Left forelimb (tissue), 1 donor: ENCODE measurements around the gene PRKN.

Experiments
- DNase-seq: peaks from one replicate; pipeline ENCODE4 v3.0.0-alpha.2; 2018; ENCODE audit warnings: low spot score

Gene PRKN

DNA sequence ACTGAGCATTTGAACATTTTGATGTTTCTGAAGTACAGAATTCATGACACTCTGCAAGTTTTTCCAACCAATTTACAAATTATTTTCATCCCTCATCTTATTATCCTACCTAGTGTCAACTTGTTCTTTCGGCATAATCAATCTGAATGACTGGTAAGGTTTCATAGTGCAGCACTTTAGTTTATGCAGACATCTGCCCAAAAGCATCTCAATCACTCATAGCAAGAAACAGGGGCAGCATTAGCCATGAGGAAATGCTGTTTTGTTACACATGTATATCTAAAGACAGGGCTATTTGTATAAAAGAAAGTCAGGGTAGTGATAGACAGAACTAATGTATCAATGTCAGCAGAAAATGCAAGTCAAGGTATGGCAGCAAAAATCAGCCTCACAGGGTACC lies 1075.6 kb downstream of the PRKN start:
- no peak for DNase-seq

DNA sequence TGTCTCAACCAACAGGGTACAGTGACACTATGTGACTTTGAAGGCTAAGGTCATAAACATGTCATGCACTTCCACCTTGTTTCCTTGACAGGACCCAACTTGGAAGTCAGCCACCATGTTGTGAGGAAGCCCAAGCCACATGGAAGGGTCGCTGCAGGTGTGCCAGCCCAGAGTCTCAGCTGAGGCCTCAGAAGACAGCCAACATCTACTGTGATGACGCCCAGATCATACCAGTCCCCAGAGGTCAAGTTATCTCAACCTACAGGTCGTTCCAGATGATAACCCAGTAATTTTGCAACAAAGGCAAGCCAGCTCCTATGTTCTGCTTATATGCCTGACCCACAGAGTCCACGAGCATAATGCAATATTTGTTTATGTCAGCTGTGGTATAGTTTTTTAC lies 1077.7 kb downstream of the PRKN start:
- DNase-seq = no peak

DNA sequence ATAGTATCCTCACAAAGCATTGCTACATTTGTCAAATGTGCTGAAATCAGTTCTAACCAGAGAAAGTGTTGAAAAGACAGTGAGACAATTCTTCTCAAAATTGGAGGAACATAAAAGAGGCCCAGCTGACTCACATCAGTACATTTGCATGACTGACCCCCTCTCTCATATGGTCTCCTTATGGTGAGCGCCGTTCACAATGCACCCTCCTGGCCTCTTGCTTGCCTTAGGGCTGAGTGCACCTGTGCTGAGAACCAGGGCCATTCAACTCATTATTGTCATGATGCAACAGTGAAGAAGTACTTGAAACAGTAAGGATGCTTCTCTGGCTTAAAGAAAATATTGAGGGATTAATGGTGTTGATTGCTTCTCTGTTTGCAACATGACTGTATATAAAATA lies 1078.5 kb downstream of the PRKN start:
- DNase-seq = no peak

DNA sequence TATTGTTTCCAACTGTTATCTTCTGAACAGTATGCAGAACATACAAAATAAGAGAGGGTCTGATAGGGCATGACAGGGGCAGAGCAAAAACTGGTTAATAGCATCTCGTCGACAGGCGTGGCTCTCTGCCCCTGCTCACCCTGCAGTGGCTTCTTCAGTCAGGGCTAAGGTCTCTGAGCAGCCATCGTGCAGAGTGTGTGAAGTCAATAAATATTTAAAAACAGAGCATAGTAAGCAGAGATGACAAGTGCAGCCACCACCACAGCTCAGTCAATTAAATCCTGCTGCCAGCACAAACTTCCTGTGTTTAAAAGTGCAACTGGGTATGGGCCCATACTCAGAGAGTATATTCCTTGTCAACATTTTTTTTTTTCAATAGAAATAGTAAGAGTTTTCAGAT lies 1080.3 kb downstream of the PRKN start:
- DNase-seq = no peak

DNA sequence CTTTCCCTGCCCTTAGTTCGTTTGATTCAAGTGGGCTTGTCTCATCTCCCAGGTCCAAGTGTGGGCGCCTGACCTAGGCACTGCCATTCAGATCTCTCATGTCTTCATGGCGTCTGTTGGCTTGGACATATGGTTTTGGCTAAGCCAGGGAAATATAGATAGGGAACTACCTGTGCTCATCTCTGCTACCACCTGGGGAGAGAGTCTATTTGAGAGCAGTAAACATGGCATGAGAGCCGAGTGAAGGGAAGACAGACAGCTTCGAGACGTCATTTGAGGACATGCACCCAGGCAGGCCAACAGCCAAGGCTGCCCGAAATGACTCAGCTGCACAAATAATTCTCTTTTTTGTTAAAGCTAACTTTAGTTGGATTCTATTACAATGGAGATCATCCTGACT lies 1083.0 kb downstream of the PRKN start:
- DNase-seq = no peak

DNA sequence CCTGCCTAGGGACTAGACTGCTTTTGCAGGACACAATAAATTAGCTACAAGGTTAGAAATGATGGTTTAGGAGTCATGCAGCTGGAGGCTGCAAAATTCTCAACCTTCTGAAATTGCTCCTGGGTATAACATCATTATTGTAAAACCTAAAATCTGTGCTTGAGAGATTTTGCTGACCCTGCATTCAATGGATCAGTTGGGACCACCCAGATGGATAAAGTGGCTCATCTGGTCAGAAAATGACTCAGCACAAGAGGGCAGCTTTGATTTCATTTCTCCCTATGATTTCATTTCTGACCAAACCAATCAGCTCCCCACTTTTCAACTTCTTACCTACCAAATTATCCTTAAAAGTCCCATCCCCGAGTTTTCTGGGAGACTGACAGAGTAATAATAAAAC lies 1086.4 kb downstream of the PRKN start:
- no peak for DNase-seq

DNA sequence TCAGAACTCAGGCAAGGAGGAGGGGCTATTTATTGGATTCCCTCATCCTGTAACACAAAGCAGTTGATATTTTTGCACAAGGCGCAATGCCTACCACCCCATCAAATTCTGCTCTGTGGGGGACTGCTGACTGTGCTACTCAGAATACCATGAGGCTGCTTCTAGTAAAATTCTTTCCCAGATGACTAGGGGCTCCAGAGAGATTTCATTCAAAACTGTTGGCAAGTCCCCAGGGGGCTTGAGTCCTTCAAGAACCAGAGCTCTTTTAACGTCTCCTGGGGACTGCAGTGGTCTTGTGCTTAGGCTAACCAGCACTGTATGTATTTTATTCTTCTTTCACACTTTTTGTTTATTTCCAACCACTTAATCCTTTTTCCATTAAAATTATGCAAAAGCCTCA lies 1087.8 kb downstream of the PRKN start:
- no peak for DNase-seq

DNA sequence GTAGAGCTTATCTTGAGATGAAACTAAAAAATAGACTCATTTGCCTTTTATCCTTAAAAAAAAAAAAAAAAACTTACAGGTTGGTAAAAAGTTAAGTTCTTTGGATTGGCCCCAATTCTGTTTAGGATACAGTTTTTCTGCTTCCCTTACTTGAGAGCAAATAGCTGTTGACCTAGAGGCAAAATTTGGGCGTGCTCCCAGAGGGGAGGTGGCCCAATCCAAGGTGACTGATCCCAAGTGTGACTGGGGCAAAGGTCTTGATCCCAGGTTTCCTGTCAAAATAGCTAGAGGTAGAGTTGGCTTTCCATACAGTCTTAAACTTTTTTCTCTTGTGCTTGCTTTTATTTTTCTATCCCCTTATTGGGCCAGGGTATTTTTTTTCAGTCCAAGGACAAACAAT lies 1089.9 kb downstream of the PRKN start:
- no peak for DNase-seq

DNA sequence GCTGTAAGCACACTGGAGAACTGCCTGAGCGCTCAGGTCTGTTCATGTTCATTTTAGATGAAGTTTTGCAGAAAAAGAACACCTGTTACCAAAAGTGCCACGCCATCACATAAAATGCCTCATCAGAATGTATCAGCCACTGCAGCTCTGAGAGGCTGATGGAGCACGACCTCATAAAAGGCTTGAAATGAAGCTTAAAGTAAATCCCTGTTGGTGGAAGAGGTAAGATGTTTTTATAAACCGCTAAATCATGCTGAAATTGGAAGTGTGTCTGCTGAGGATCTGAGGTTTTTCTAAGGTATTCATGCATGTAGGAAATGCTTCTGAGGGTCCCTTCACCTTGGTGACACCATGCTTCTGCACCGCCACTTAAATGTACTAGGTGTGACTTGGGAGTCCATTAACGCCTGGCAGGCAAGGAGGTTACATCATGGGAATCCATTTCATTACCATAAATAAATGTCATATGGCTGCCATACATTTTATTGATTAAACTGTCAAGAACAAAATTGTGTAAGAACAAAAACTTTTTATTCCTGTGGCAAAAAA lies 1090.6 kb downstream of the PRKN start:
- no peak for DNase-seq

DNA sequence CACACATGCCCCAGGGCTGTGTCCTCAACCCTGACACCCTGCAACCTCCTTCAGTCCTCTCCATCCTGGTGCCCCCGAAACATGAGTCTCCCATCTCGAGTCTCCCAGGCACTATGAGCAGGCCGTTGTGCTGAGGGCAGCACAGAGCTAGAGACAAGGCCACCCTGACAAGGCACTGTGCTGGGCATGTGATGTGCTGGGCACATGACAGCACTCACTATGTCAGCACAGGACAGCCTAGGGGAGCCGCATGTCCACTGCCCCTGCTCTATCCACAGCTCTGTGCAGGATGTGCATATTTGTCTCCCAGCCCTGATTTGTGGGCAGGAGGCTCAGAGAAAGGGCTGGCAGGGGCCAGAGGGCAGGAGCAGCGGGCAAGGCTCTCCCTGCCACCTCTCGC lies 1091.6 kb downstream of the PRKN start:
- no peak for DNase-seq

DNA sequence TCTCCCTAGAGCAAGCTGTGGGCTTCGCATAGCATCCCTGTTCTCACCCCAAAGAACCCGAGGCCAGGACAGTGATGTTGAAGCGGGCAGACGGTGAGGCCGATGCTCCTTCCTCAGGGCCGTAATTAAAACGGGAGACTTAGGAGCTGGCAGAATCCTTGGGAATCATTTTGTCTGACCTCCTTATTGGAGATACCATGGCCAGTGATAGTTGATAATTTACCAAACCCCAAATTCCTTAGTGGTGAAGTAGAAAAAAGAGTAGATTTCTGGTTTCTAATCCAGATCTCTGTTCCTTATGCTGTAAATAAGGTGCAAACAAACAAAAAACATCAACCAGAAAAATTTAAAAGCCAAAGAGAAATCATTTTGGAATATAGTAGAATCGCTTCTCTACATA lies 1092.7 kb downstream of the PRKN start:
- DNase-seq = no peak

DNA sequence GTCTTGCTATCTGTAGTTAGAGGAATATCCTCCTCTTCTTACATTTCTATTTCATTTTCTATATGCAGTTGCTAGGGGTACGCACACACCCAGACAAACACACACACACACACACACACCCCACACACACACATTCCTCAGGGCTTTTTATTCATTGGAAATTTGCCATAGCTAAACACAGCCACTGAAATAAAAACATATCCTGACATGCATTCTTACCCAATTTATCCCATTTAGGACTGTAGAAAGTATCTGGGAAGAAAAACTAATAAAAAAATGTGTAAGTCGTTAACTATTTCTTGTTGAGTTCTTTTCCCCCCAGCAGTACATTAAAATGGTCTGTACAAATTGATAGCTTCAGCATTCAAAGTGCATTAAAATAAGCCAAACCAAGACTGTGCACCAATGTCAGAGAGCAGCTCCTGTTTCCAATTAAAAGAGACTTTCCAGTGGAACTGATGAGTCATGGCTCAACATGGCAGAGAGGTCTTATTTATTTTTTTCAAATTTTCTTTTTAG lies 1095.8 kb downstream of the PRKN start:
- DNase-seq = no peak

DNA sequence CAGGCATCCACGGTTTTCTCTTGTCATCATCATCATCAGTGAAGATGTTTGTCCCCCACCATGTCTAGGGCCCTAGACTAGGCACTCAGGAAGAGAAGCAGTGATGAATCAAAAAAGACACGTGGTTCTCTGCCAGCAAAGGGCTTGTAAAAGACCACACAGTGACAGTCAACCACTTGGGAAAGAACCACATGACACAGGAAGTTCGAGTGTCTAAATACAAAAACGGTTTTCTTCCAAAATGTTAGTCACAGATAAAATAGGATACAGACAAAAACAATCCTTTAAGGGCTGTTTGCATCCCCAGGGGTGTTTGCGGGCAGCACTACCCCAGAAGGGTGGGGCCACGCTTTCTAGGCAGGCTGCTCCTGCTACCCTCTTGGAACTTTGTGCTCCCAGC lies 1096.9 kb downstream of the PRKN start:
- DNase-seq = no peak

DNA sequence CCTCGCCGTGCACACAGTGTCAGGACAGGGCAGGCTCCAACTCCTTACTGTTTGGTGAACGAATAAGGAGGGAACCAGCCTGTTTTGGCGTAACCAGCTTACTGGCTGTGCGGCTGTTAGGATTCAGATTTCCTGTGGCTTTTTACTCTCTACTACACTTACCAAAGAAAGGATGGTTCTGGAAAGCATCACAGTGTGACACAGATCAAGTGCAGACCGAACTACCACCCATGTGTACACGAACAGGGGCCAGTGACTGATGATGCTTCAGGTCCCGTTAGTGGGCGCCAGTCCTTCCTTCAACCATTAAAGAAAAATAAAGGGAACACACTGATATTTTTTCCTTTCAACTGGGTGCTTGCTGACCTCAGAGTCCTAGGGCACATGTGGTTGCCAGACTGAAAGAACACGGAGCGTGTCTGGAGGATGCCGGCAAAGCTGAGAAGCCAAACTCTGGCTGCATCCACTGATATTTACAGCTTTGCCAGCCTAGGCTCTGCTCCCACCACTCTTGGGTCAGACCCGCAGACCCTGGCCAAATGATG lies 1101.4 kb downstream of the PRKN start:
- no peak for DNase-seq

DNA sequence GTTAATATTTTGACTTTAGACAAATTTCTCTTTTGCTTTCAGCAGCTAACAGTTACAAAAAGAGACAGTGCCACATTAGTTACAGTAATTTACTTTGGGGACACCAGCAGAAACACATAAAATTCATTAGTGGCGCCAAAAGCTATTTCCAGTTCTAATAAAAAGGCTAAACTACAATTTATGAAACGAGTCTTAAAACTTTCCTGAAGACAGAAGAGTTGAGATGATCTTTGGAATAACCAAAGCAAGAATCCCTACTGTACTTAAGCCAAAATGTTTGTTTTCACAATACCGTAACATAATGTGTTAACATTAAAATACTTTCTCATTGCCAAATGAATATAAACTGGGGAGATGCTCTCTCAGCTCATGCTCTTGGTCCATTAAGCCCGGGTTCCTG lies 1103.5 kb downstream of the PRKN start:
- DNase-seq = no peak

DNA sequence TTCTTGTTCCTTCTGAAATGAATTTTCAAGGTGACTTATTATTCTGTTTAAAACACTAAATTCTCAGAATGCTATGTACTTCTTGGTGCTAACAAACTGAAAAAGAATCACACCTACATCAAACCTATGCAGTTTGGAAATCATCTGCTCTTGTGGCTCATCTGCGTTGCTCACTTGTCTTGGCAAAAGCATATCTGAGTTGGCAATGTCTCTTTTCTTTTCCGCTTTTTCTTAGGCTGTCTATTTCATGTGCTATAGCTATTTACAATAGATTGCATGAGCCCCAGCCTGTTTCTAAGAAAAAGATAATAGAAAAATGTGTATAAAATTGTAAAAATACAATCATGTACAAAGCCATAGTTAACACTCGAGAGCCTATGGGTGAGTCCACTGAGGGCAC lies 1104.8 kb downstream of the PRKN start:
- no peak for DNase-seq

DNA sequence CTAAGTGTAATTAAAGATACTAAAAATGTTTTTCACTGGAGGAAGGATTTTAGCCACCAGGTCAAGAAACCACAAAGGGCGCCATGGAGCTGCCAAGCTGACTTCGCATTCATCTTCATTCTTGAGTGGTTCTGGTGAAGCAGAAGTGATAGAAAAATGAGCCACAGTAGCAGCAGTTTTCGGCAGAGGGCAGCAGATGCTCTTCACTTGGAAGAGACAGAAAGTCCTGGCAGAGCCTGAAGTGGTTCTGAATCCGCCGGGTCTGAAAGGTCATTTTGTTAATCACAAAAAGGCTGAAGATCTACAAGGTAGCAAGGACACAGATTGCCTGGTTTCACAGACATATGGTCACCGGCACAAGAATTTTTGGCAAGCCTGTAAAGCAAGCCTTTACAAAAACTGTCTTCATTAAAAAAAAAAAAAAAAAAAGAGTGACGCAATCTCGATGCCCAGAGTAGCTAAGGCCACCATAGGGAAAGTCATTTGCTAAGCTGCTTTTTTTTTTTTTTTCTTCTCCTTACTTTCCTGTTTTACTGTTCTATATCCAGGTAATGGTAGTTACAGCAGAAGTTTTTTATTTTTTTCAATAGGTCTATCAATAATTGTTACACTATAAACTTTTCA lies 1108.6 kb downstream of the PRKN start:
- no peak for DNase-seq

DNA sequence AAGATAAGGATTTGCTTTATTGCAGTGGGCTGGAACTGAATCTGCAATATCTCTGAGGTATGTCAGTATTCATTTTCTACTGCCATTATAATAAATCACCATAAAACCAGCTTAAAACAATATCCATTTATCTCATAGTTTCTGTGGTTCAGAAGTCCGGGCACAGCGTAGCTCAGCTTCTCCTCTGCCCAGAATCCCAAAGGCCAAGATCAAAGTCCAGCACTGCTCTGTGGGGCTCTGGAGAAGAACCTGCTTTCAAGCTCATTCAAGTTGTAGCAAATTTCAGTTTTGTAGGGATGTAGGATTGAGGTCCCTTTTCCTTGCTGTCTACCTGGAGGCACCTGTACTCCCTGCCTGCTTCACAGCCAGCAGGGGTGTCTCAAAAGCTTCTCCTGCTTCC lies 1113.9 kb downstream of the PRKN start:
- no peak for DNase-seq

DNA sequence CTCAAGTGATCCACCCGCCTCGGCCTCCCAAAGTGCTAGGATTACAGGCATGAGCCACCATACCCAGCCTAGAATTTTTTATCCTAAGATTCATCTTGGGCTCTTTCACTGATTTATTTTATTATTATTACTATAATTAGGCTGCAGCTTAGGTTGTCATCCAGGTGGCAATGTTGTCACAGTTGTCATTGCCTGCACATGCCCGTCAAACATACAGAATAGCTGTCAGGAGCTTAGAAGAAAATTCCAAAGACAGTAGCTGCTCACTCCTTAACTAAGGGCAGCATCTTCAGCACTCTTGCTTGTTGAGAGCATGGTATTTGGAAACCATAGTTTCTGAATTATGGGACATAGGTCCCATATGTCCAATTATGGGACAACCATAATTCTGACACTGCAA lies 1118.8 kb downstream of the PRKN start:
- no peak for DNase-seq

DNA sequence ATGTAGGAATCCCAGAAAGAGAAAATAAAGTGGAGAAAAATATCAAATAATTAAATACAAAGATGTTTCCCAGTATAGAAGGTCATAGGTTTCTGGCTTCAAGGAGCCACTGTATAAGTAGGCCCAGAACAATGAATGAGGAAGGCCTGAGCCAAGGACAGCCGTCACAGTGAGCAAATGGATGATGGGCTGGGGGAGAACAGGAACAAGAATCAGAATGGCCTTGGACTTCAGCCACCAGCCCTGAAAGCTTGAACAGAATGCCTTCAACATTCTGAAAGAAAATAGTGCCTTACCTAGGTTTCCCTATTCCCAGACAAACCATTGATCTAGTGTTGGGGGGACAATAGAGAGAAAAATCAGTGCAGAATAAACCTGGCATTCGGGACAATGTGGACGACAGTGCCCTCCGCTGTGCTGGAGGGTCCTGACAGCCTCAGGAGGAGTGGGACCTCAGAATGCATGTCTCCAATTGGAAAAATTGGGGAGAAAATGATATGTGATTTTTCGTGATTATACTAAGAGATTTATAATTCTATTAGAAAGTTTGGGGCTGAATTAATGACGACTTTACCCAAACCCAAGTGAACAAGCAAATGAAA lies 1119.8 kb downstream of the PRKN start:
- no peak for DNase-seq

DNA sequence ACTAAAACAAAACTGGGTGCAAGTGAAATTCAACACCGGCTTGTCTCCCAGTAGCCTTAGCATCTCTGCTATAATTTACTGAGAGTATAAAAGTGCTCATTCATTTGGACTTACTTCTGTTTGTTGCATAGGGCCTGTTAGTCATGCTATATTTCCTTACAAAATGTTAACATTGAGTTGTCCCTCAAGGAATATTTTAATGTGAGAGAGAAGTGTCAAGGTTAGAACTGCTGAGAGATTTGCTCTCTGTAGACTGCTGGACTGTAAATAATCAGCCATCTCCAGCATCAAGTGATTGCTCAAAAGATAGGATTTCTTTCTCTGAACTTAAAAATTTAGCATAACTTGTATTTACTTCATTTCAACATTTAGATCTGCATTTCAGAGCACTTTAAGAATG lies 1125.2 kb downstream of the PRKN start:
- DNase-seq = no peak

DNA sequence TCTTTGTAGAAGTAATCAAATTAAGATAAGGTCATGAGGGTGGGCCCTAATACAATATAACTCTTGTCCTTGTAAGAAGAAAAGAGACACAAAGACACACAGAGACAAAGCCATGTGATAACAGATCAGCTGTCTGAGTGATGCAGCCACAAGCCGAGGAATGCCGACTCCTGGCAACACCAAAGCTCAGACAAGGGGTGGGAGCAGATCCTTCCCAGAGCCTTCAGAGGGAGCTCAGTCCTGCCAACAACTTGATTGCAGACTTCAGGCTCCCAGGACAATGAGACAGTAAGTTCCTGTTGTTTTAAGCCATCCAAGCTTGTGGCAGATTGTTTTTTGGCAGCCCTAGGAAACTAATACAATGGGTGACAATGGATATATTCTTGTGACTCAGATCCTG lies 1128.7 kb downstream of the PRKN start:
- DNase-seq = no peak

DNA sequence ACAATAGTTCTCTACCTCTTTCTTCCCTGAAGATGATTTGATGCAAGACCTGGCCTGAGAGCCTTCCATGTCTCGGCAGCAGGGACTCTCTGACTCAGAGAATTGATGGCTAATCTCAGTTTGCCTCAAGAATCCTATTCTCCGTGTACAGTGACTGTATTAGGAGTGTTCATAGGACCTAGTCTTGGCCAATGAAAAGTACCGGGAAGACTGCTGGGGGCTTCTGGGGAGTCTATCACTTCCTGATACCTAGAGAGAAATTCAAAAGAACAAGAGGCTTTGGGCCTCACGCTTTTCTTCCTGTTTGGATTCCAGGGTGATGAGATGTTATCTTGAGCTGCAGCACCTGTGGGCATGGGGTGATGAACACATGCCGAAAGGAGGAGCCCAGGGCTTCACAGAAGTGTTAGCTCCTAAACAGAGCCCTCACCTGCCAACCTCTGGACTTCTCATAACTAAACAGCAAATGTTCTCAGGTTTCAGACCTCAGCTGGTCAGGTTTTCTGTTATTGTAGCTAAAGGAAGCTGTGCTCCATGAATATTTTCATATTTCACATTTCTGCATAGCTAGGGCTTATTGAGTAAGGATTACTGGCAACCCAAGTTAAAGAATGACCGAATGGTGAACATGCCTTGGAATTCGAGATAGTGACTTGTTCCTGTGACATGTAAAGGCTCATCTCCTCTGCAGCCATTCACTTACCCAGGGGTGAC lies 1130.6 kb downstream of the PRKN start:
- no peak for DNase-seq
